MM.1S (cell line): ENCODE results near the gene TPM2.

ENCODE experiments used
- DNase-seq: peaks from one replicate; pipeline ENCODE4 v3.0.0-alpha.2; 2015
- H2AFZ ChIP-seq: fragments of 300-600 bp; sonication (generic); 2 replicates; pipeline ENCODE4 v1.6.0; 2016; ENCODE audit warnings: antibody characterized with exemption, low read length
- H3F3A ChIP-seq: fragments of 300-600 bp; sonication (generic); 2 replicates; pipeline ENCODE4 v1.6.1; 2016; ENCODE audit warnings: mild to moderate bottlenecking, antibody characterized with exemption, low read length, moderate library complexity, mixed read lengths; ENCODE audit not compliant: insufficient read depth
- H3K27ac ChIP-seq: fragments of 300-600 bp; sonication (generic); 2 replicates; pipeline ENCODE4 v1.5.1; 2016; ENCODE audit warnings: mild to moderate bottlenecking, low read length
- H3K27me3 ChIP-seq: fragments of 300-600 bp; sonication (generic); replicated peaks from 2 replicates; pipeline ENCODE4 v1.6.0; 2016; ENCODE audit warnings: low read length; ENCODE audit not compliant: insufficient read depth
- H3K36me3 ChIP-seq: fragments of 300-600 bp; sonication (generic); replicated peaks from 2 replicates; pipeline ENCODE4 v1.6.1; 2016; ENCODE audit warnings: mild to moderate bottlenecking, low read length, mixed read lengths; ENCODE audit not compliant: insufficient read depth
- H3K4me1 ChIP-seq: fragments of 300-600 bp; sonication (generic); 2 replicates; pipeline ENCODE4 v1.6.1; 2016; ENCODE audit warnings: low read length, mixed read lengths
- H3K4me2 ChIP-seq: fragments of 300-600 bp; sonication (generic); 2 replicates; pipeline ENCODE4 v1.6.0; 2016; ENCODE audit warnings: low read depth, low read length
- H3K4me3 ChIP-seq: fragments of 300-600 bp; sonication (generic); 2 replicates; pipeline ENCODE4 v1.5.1; 2016; ENCODE audit warnings: low read length, mixed read lengths
- H3K79me2 ChIP-seq: fragments of 300-600 bp; sonication (generic); 2 replicates; pipeline ENCODE4 v1.6.1; 2016; ENCODE audit warnings: mixed run types, low read length, mixed read lengths
- H3K9ac ChIP-seq: fragments of 300-600 bp; sonication (generic); 2 replicates; pipeline ENCODE4 v1.6.1; 2016; ENCODE audit warnings: low read length, mixed read lengths
- H3K9me2 ChIP-seq: fragments of 300-600 bp; sonication (generic); replicated peaks from 2 replicates; pipeline ENCODE4 v1.6.1; 2016; ENCODE audit warnings: mild to moderate bottlenecking, low read length, mixed read lengths; ENCODE audit not compliant: insufficient read depth
- H3K9me3 ChIP-seq: fragments of 300-600 bp; sonication (generic); replicated peaks from 2 replicates; pipeline ENCODE4 v1.6.1; 2016; ENCODE audit warnings: mild to moderate bottlenecking, low read length, mixed read lengths; ENCODE audit not compliant: insufficient read depth
- H4K20me1 ChIP-seq: fragments of 300-600 bp; sonication (generic); 2 replicates; pipeline ENCODE4 v1.6.1; 2016; ENCODE audit warnings: mild to moderate bottlenecking, low read length, moderate library complexity, mixed read lengths; ENCODE audit not compliant: insufficient read depth
- EZH2 ChIP-seq: fragments of 300-600 bp; sonication (generic); optimal IDR thresholded peaks from 2 replicates; pipeline ENCODE3; 2017; ENCODE audit warnings: low read depth, mild to moderate bottlenecking, antibody characterized with exemption, low read length, mixed read lengths
- EZH2phosphoT487 ChIP-seq: fragments of 300-600 bp; sonication (generic); IDR thresholded peaks from 2 replicates; pipeline ENCODE4 v1.6.1; 2018; ENCODE audit warnings: antibody characterized with exemption, low read length
- TF ChIP-seq, protein P1 (sequence below): fragments of 300-600 bp; sonication (generic); IDR thresholded peaks from 2 replicates; pipeline ENCODE4 v1.5.1; 2016; ENCODE audit warnings: antibody characterized with exemption, low read length, mixed read lengths

Gene TPM2

DNA sequence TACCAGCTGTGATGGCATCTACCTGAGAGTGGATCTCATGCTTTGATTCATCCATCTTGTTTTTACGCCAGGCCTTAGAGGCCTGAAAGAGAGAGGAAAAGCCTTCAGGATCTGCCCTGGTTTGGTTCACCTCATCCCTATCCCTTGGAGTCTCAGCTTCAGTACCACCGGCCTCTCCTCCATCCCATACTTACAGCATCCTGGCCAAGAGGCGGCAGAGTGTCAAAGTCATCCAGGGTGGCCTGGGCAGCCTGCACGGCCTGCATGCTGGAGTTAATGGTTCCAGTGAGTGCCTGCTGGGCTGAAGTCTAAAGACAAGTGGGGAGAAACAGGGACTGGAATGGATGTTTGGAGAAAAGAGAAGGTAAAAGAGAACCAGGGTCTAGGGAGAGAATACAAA lies 29.8 kb upstream of the TPM2 start:
- Histone ChIP-seq H3F3A (no peaks in the 10 kb centered on the region), H3K4me3 (no peak overlapping the region), H2AFZ (no peak overlapping the region), H4K20me1 (no peaks in the 10 kb centered on the region), H3K9me3 (no peaks in the 10 kb centered on the region), H3K4me2 (no peak overlapping the region), H3K36me3 (peaks cover 2% of the 10 kb centered on the region), H3K9ac (no peak overlapping the region), H3K27me3 (no peaks in the 10 kb centered on the region), H3K4me1 (no peaks in the 10 kb centered on the region), H3K9me2 (no peaks in the 10 kb centered on the region), H3K27ac (no peak overlapping the region), H3K79me2 (no peaks in the 10 kb centered on the region)
- DNase-seq: no peak
- TF ChIP-seq EZH2phosphoT487: no peak
- no peak for TF ChIP-seq EZH2
- TF ChIP-seq, protein P1, sequence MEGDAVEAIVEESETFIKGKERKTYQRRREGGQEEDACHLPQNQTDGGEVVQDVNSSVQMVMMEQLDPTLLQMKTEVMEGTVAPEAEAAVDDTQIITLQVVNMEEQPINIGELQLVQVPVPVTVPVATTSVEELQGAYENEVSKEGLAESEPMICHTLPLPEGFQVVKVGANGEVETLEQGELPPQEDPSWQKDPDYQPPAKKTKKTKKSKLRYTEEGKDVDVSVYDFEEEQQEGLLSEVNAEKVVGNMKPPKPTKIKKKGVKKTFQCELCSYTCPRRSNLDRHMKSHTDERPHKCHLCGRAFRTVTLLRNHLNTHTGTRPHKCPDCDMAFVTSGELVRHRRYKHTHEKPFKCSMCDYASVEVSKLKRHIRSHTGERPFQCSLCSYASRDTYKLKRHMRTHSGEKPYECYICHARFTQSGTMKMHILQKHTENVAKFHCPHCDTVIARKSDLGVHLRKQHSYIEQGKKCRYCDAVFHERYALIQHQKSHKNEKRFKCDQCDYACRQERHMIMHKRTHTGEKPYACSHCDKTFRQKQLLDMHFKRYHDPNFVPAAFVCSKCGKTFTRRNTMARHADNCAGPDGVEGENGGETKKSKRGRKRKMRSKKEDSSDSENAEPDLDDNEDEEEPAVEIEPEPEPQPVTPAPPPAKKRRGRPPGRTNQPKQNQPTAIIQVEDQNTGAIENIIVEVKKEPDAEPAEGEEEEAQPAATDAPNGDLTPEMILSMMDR: no peak

DNA sequence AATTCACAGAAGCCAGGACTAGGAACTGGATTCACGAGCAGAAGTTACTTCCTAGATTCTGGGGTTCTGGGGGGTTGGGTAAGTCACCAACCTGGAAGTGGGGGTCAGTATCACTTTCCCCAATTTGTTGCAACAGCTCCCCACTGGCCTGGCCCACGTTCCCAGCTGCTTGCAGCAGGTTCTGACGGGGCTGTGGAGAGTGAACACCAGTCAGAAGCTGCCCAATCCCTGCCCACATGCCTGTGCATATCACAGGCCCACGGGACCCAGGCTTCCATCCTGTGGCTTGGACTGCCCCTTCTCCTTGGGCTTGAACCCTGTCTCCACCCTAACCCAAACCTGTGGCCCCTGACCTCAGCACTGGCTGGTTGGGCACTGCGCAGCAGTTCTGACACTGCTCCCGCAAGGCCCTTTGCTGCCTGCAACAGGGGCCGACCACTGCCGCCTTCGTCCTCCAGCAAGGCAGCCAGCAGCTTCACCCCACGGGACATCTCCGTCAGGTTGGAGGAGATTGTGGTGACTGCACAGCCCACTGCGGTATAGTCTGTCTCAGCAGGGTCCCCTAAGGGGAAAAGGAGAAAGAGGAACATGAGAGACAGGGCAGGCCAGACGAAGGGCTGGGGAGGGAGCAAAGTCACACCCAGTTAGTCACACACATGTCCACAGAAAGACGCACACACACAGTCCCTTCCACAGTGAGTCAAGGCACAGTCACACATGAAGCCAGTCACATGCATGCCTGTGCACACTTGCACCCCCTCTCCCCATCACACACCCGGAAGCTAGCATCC lies 29.2 kb upstream of the TPM2 start:
- H3K9me3 ChIP-seq: no peaks in the 10 kb centered on the region
- DNase-seq: no peak
- no peaks in the 10 kb centered on the region for H3K9me2 ChIP-seq
- no peaks in the 10 kb centered on the region for H3F3A ChIP-seq
- H3K27me3 ChIP-seq: no peaks in the 10 kb centered on the region
- H3K9ac ChIP-seq: no peak overlapping the region
- TF ChIP-seq, protein P1: no peak
- no peak for TF ChIP-seq EZH2
- peaks cover 2% of the 10 kb centered on the region; the same call in 1 of the 2 replicates for H3K36me3 ChIP-seq
- no peak overlapping the region for H3K4me3 ChIP-seq
- no peak overlapping the region for H3K27ac ChIP-seq
- H4K20me1 ChIP-seq: no peaks in the 10 kb centered on the region
- no peak overlapping the region for H3K4me2 ChIP-seq
- H2AFZ ChIP-seq: no peak overlapping the region
- H3K79me2 ChIP-seq: no peaks in the 10 kb centered on the region
- H3K4me1 ChIP-seq: no peaks in the 10 kb centered on the region

DNA sequence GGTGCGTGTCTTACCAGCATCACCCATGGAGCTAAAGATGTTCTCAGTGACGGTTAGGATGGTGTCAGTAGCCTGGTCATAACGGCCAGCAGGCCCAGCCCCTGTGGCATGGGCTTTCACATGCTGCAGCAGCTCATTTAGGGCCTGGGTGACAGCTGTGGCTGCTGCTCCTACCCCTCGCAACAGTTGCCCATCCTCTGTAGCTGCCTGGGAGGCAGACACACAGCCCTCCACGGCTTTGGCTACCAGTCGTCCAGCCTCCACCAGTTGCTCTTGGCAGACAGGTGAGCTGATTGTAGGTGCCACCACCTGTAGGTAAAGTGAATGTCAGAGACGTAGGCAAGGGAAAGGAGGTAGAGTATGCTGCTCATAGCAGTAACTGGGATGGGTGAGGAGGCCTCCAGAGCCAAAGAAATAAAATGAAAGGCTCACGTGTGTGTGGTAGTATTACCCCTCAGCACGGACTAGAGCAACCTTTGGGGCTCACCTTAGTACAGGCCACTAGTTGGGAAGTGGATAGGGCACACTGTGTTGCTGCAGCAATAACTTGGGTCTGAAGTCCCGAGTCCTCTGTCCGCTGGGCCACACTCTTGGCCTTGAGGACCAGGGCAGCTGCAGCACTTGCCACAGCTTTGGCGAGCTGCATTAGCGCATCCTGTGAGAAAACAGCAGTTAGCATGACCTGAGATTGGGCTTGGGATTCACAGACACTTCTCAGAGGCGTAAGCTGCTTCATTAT lies 27.6 kb upstream of the TPM2 start:
- Histone ChIP-seq H3K27ac (no peak overlapping the region), H3K4me1 (no peaks in the 10 kb centered on the region), H3K36me3 (peaks cover 2% of the 10 kb centered on the region; the same call in 1 of the 2 replicates), H3K4me3 (no peak overlapping the region), H2AFZ (no peak overlapping the region), H3K9me2 (no peaks in the 10 kb centered on the region), H3K27me3 (no peaks in the 10 kb centered on the region), H3K79me2 (no peaks in the 10 kb centered on the region), H4K20me1 (no peaks in the 10 kb centered on the region), H3K9me3 (no peaks in the 10 kb centered on the region), H3F3A (no peaks in the 10 kb centered on the region), H3K4me2 (no peak overlapping the region), H3K9ac (no peak overlapping the region)
- TF ChIP-seq EZH2 (no peak), EZH2phosphoT487 (no peak)
- TF ChIP-seq, protein P1: no peak
- no peak for DNase-seq
